ENCODE data around the gene RTP3. TPM values are rescaled to one million over a fixed set of nuclear protein-coding genes. Genes with fewer than 3 reads are reported as not detected.

Gene RTP3
- polyA plus RNA-seq, 1 donor from 2014 or later = not detected

- H3K9ac ChIP-seq (ENCODE audit: low read length) = no peak overlapping the region
- no peak overlapping the region for H2AFZ ChIP-seq (ENCODE audit: low read depth, low read length)
- H3K4me2 ChIP-seq (ENCODE audit: low read length) = no peak overlapping the region
- TF ChIP-seq REST (IDR thresholded peaks at IDR 0.05; ENCODE audit: borderline replicate concordance) (no peak), MXI1 (conservative IDR thresholded peaks at IDR 0.05; ENCODE audit: poor library complexity, severe bottlenecking) (no peak), TAF1 (IDR thresholded peaks at IDR 0.05; ENCODE audit: low read depth) (no peak), EP300 (conservative IDR thresholded peaks at IDR 0.05; ENCODE audit: poor library complexity, severe bottlenecking) (no peak), SMC3 (conservative IDR thresholded peaks at IDR 0.05; ENCODE audit: poor library complexity) (no peak), POLR2AphosphoS5 (IDR thresholded peaks at IDR 0.05) (no peak), EZH2 (IDR thresholded peaks at IDR 0.05; ENCODE audit: borderline replicate concordance, insufficient read depth, low read length, poor library complexity, severe bottlenecking) (no peak), RAD21 (conservative IDR thresholded peaks at IDR 0.05) (no peak)
- TF ChIP-seq, protein P1, sequence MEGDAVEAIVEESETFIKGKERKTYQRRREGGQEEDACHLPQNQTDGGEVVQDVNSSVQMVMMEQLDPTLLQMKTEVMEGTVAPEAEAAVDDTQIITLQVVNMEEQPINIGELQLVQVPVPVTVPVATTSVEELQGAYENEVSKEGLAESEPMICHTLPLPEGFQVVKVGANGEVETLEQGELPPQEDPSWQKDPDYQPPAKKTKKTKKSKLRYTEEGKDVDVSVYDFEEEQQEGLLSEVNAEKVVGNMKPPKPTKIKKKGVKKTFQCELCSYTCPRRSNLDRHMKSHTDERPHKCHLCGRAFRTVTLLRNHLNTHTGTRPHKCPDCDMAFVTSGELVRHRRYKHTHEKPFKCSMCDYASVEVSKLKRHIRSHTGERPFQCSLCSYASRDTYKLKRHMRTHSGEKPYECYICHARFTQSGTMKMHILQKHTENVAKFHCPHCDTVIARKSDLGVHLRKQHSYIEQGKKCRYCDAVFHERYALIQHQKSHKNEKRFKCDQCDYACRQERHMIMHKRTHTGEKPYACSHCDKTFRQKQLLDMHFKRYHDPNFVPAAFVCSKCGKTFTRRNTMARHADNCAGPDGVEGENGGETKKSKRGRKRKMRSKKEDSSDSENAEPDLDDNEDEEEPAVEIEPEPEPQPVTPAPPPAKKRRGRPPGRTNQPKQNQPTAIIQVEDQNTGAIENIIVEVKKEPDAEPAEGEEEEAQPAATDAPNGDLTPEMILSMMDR (IDR thresholded peaks at IDR 0.05; ENCODE audit: poor library complexity, severe bottlenecking) = no peak
- H3K27ac ChIP-seq (ENCODE audit: low read length) = no peak overlapping the region
- H4K20me1 ChIP-seq (ENCODE audit: insufficient read depth) = no peaks in the 10 kb centered on the region
- no peaks in the 10 kb centered on the region for H3K9me3 ChIP-seq (ENCODE audit: low read length)
- H3K79me2 ChIP-seq (replicated peaks; ENCODE audit: insufficient read depth, low read length) = no peaks in the 10 kb centered on the region
- H3K36me3 ChIP-seq (ENCODE audit: insufficient read depth, low read length) = no peaks in the 10 kb centered on the region
- H3K9me2 ChIP-seq (ENCODE audit: insufficient read depth, low read length) = no peaks in the 10 kb centered on the region
- H3K27me3 ChIP-seq (ENCODE audit: insufficient read depth, low read depth, low read length) = no peaks in the 10 kb centered on the region
- H3K4me3 ChIP-seq (ENCODE audit: low read length) = no peak overlapping the region
- no peaks in the 10 kb centered on the region for H3F3A ChIP-seq (ENCODE audit: insufficient read depth, low read length, poor library complexity, severe bottlenecking)
Observed at GRCh38 chr3:46506526-46506925, 8.8 kb downstream of the RTP3 start.

DNA sequence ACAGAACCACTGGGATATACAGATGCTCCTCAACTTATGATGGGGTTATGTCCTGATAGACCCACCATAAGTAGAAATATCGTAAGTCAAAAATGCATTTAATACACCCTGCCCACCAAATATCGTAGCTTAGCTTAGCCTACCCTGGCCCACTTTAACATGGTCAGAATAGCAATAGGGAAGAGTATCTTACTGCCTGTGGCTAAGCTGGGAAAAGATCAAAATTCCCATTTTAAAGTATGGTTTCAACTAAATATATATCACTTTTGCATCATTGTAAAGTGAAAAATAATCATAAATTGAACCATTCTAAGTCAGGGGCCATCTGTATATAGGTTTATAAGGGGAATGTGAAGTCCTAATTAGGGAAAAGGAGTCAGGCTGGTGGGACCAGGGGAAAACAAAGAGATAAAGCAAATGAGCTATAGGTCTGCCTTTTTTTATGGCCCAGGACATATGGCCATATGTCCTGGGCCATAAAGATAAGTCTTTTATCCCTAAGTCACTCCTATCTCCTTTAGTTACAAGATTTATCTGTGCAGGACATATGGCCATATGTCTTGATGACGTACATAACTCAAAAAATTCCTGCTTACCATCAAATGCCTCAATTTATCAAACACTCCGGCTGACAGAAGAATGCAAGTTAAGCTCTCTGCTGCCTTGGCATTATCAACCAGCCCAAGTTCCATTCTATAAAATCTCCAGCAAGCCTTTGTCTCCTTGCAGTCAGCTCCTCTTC, 11.2 kb downstream of the RTP3 start:
- no peaks in the 10 kb centered on the region for H3K79me2 ChIP-seq (replicated peaks; ENCODE audit: insufficient read depth, low read length)
- no peaks in the 10 kb centered on the region for H3K36me3 ChIP-seq (ENCODE audit: insufficient read depth, low read length)
- no peak overlapping the region for H3K27ac ChIP-seq (ENCODE audit: low read length)
- H3K4me2 ChIP-seq (ENCODE audit: low read length) = no peak overlapping the region
- H3K4me3 ChIP-seq (ENCODE audit: low read length) = no peak overlapping the region
- H2AFZ ChIP-seq (ENCODE audit: low read depth, low read length) = no peak overlapping the region
- no peaks in the 10 kb centered on the region for H3K27me3 ChIP-seq (ENCODE audit: insufficient read depth, low read depth, low read length)
- no peaks in the 10 kb centered on the region for H4K20me1 ChIP-seq (ENCODE audit: insufficient read depth)
- no peaks in the 10 kb centered on the region for H3K9me2 ChIP-seq (ENCODE audit: insufficient read depth, low read length)
- H3K9ac ChIP-seq (ENCODE audit: low read length) = no peak overlapping the region
- TF ChIP-seq RAD21 (conservative IDR thresholded peaks at IDR 0.05) (no peak), MXI1 (conservative IDR thresholded peaks at IDR 0.05; ENCODE audit: poor library complexity, severe bottlenecking) (no peak), EZH2 (IDR thresholded peaks at IDR 0.05; ENCODE audit: borderline replicate concordance, insufficient read depth, low read length, poor library complexity, severe bottlenecking) (no peak), POLR2AphosphoS5 (IDR thresholded peaks at IDR 0.05) (no peak), SMC3 (conservative IDR thresholded peaks at IDR 0.05; ENCODE audit: poor library complexity) (no peak), REST (IDR thresholded peaks at IDR 0.05; ENCODE audit: borderline replicate concordance) (no peak), TAF1 (IDR thresholded peaks at IDR 0.05; ENCODE audit: low read depth) (no peak), EP300 (conservative IDR thresholded peaks at IDR 0.05; ENCODE audit: poor library complexity, severe bottlenecking) (no peak)
- TF ChIP-seq, protein P1 (IDR thresholded peaks at IDR 0.05; ENCODE audit: poor library complexity, severe bottlenecking) = no peak
- H3K9me3 ChIP-seq (ENCODE audit: low read length) = no peaks in the 10 kb centered on the region
- H3F3A ChIP-seq (ENCODE audit: insufficient read depth, low read length, poor library complexity, severe bottlenecking) = no peaks in the 10 kb centered on the region

Data from neural cell (in vitro differentiated cells).